Common myeloid progenitor, CD34-positive (primary cell): Measurements from ENCODE around the gene HDDC3.

Experiments
- CTCF ChIA-PET: fragments of 350-600 bp; sonication (Branson Sonifier 250); formaldehyde crosslinking; loops from one replicate; lab custom pipeline; 2021; ENCODE audit warnings: antibody characterized with exemption; lab: Charles Lee
- POLR2A ChIA-PET: fragments of 350-600 bp; sonication (Branson Sonifier 250); formaldehyde crosslinking; loops from one replicate; lab custom pipeline; 2021; ENCODE audit warnings: antibody characterized with exemption; lab: Charles Lee
- DNase-seq, 3 donors: peaks; one replicate each; pipeline versions ENCODE4 v3.0.0 to v3.0.0-alpha.2; 2013
- H3K27ac ChIP-seq, 2 experiments: 1 replicate in 1 of 2; 2 replicates in 1 of 2; pipeline ENCODE4 v1.7.0; 2013; ENCODE audit warnings: inconsistent platforms in 2 of 2, low read length in 2 of 2, mild to moderate bottlenecking in 2 of 2, low read depth in 1 of 2, moderate library complexity in 1 of 2; ENCODE audit not compliant: severe bottlenecking in 2 of 2, insufficient read depth in 1 of 2, poor library complexity in 1 of 2
- H3K27me3 ChIP-seq, 5 experiments: replicated peaks in 2 of 5; 1 replicate in 3 of 5; 2 replicates in 2 of 5; pipeline versions ENCODE4 v1.6.1 to v1.7.0; 2013; ENCODE audit warnings: low read length in 4 of 5, mild to moderate bottlenecking in 2 of 5, moderate library complexity in 2 of 5, inconsistent platforms in 1 of 5; ENCODE audit not compliant: insufficient read depth in 5 of 5, control insufficient read depth in 4 of 5
- H3K36me3 ChIP-seq, 4 experiments: 1 replicate in 2 of 4; 2 replicates in 2 of 4; pipeline versions ENCODE4 v1.6.1 to v1.7.0; 2013; ENCODE audit warnings: low read length in 3 of 4, control low read depth in 1 of 4, mild to moderate bottlenecking in 1 of 4; ENCODE audit not compliant: control insufficient read depth in 4 of 4, insufficient read depth in 4 of 4
- H3K4me1 ChIP-seq, 4 experiments: 1 replicate in 3 of 4; 2 replicates in 1 of 4; pipeline versions ENCODE4 v1.6.1 to v1.7.1; 2013; ENCODE audit warnings: low read length in 3 of 4, mild to moderate bottlenecking in 3 of 4, control low read depth in 1 of 4, inconsistent platforms in 1 of 4, moderate library complexity in 1 of 4; ENCODE audit not compliant: control insufficient read depth in 4 of 4, insufficient read depth in 4 of 4; ENCODE audit errors: control extremely low read depth in 1 of 4
- H3K4me3 ChIP-seq, 7 experiments: 1 replicate in 4 of 7; 2 replicates in 3 of 7; pipeline versions ENCODE4 v1.5.1 to v1.7.0; 2013; ENCODE audit warnings: mild to moderate bottlenecking in 7 of 7, low read length in 6 of 7, moderate library complexity in 6 of 7, inconsistent platforms in 2 of 7, low read depth in 2 of 7, control low read depth in 1 of 7; ENCODE audit not compliant: insufficient read depth in 4 of 7, control insufficient read depth in 1 of 7; ENCODE audit errors: extremely low read depth in 1 of 7
- H3K9me3 ChIP-seq, 5 experiments: 1 replicate in 4 of 5; 2 replicates in 1 of 5; pipeline versions ENCODE4 v1.6.1 to v1.7.1; 2013; ENCODE audit warnings: low read length in 4 of 5, mild to moderate bottlenecking in 2 of 5, inconsistent platforms in 1 of 5, low read depth in 1 of 5, moderate library complexity in 1 of 5; ENCODE audit not compliant: control insufficient read depth in 4 of 5, insufficient read depth in 2 of 5; ENCODE audit errors: control extremely low read depth in 1 of 5
- WGBS: methylation state at CpG from one replicate; pipeline ENCODE4 v1.1.5; 2013; ENCODE audit not compliant: insufficient coverage; 5-methylcytosine and 5-hydroxymethylcytosine counted together

HDDC3 gene

GRCh38 chr15:90880381-90881145 is 51.8 kb downstream of the HDDC3 start:
- H3K27ac ChIP-seq, result no peak overlapping the region
- H3K36me3 ChIP-seq, result peaks cover 3 to 73% (median 59%) of the 10 kb centered on the region in 4 experiments
- DNase-seq, result no peak
- WGBS, result 95% methylated on average over 16 of the region's 16 CpGs
- no peaks in the 10 kb centered on the region for H3K9me3 ChIP-seq
- POLR2A ChIA-PET, result interaction anchor here (0.8 kb wide), 1 partner anchor 9 kb away, joined by 3 read pairs; no protein-coding TSS in a partner anchor
- H3K4me1 ChIP-seq, result peaks cover 0 to 32% (median 27%) of the 10 kb centered on the region in 4 experiments
- no peaks in the 10 kb centered on the region for H3K27me3 ChIP-seq
- H3K4me3 ChIP-seq, result no peak overlapping the region
- CTCF ChIA-PET, result no interaction called here
